Measurements from ENCODE around the gene KCNQ1.

Gene KCNQ1

DNA sequence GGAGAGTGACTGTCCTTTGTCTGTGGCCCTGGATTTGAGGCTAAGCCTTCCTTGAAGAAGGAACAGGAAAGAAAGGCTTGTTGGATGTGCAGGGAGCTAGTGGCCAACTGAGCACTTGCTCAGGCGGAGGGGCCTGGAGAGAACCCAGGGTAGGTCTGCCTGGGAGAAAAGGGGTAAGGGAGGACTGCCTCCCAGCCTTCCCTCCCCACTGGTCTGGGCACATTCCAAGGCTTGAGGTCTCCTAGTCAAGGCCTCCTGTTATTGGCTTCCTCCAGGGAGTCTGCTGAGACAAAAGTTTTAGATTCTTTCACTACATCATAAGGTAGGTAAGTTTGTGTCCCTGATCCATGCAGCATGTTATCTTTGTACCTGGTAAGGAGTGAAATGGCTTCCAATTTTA lies 239.8 kb downstream of the KCNQ1 start:
- Histone ChIP-seq H3K36me3 (ENCODE audit: low read depth) (no peaks in the 10 kb centered on the region), H3K4me1 (ENCODE audit: insufficient read depth, poor library complexity, severe bottlenecking) (no peaks in the 10 kb centered on the region), H3K4me3 (ENCODE audit: severe bottlenecking) (no peak overlapping the region), H3K9me3 (ENCODE audit: severe bottlenecking) (no peaks in the 10 kb centered on the region), H3K27me3 (ENCODE audit: insufficient read depth, poor library complexity, severe bottlenecking) (no peaks in the 10 kb centered on the region), H3K27ac (ENCODE audit: poor library complexity, severe bottlenecking) (no peak overlapping the region)
- TF ChIP-seq, protein P1, sequence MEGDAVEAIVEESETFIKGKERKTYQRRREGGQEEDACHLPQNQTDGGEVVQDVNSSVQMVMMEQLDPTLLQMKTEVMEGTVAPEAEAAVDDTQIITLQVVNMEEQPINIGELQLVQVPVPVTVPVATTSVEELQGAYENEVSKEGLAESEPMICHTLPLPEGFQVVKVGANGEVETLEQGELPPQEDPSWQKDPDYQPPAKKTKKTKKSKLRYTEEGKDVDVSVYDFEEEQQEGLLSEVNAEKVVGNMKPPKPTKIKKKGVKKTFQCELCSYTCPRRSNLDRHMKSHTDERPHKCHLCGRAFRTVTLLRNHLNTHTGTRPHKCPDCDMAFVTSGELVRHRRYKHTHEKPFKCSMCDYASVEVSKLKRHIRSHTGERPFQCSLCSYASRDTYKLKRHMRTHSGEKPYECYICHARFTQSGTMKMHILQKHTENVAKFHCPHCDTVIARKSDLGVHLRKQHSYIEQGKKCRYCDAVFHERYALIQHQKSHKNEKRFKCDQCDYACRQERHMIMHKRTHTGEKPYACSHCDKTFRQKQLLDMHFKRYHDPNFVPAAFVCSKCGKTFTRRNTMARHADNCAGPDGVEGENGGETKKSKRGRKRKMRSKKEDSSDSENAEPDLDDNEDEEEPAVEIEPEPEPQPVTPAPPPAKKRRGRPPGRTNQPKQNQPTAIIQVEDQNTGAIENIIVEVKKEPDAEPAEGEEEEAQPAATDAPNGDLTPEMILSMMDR (IDR thresholded peaks at IDR 0.05; ENCODE audit: poor library complexity, severe bottlenecking): no peak
- DNase-seq (ENCODE audit: low spot score) (peak; percentile 26), ATAC-seq (ENCODE audit: low read depth) (no peak)

DNA sequence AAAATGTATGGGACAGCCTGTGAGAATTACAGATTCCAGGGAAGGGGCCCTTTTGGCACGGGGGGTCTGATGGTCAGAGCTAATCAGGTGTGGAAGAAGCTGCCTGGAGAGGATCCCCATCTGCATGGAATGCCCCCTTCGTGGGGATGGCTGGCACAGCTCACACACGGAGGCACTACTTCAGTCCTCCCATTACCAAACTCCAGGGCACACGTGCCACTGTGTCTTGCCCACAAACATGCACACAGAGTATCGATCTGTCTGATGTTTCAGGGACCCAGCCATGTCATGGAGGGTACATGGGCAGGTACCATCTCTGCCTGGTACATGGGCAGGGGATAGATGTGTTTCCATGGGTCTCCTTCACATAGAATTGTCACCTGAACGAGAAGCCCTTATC lies 240.2 kb downstream of the KCNQ1 start:
- H3K9me3 ChIP-seq (ENCODE audit: severe bottlenecking): no peaks in the 10 kb centered on the region
- H3K4me1 ChIP-seq (ENCODE audit: insufficient read depth, poor library complexity, severe bottlenecking): no peaks in the 10 kb centered on the region
- H3K27me3 ChIP-seq (ENCODE audit: insufficient read depth, poor library complexity, severe bottlenecking): no peaks in the 10 kb centered on the region
- H3K4me3 ChIP-seq (ENCODE audit: severe bottlenecking): no peak overlapping the region
- no peaks in the 10 kb centered on the region for H3K36me3 ChIP-seq (ENCODE audit: low read depth)
- ATAC-seq (ENCODE audit: low read depth): no peak
- TF ChIP-seq, protein P1 (IDR thresholded peaks at IDR 0.05; ENCODE audit: poor library complexity, severe bottlenecking): no peak
- no peak overlapping the region for H3K27ac ChIP-seq (ENCODE audit: poor library complexity, severe bottlenecking)
- DNase-seq (ENCODE audit: low spot score): peak; percentile 16

DNA sequence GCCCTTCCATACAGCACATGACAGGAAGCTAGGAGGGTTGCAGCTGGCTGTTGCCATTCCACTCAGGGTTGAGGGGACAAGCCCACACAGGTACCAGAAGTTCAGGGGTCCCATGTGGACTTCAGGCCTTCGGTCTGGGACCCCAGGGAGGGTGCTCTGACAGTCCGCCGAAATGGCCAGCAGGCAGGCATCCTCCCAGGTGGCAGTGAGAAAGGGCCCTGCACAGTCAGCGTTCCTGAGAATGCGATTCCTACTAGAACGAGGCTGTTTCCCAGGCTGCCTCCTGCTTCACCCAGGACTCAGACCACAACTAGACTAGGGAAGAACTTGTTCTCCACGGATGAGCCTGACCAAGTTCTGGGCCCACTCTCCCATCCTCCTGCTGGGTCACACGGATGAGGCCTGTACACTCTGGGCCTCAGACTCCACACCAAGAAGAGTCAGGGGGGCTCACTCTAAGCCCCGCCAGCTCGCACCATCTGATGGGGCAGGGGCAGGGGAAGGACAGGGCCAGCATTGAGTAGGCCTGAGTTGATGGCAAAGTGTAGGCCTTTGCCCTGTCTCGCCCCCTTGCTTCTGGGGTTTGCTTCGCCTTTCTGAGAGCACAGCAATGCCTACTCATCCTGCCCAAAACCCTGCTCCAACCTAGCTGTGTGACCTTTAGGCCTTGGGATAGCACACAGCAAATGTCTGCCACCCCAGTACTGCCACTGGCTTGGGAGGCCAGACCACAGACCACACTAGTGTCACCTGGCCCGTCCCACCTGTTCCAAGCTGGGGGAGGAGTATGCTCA lies 241.0 kb downstream of the KCNQ1 start:
- TF ChIP-seq, protein P1 (IDR thresholded peaks at IDR 0.05; ENCODE audit: poor library complexity, severe bottlenecking): no peak
- DNase-seq (ENCODE audit: low spot score) (peak; percentile 34), ATAC-seq (ENCODE audit: low read depth) (no peak)
- Histone ChIP-seq H3K27me3 (ENCODE audit: insufficient read depth, poor library complexity, severe bottlenecking) (no peaks in the 10 kb centered on the region), H3K36me3 (ENCODE audit: low read depth) (no peaks in the 10 kb centered on the region), H3K27ac (ENCODE audit: poor library complexity, severe bottlenecking) (no peak overlapping the region), H3K4me3 (ENCODE audit: severe bottlenecking) (no peak overlapping the region), H3K9me3 (ENCODE audit: severe bottlenecking) (no peaks in the 10 kb centered on the region), H3K4me1 (ENCODE audit: insufficient read depth, poor library complexity, severe bottlenecking) (no peaks in the 10 kb centered on the region)

DNA sequence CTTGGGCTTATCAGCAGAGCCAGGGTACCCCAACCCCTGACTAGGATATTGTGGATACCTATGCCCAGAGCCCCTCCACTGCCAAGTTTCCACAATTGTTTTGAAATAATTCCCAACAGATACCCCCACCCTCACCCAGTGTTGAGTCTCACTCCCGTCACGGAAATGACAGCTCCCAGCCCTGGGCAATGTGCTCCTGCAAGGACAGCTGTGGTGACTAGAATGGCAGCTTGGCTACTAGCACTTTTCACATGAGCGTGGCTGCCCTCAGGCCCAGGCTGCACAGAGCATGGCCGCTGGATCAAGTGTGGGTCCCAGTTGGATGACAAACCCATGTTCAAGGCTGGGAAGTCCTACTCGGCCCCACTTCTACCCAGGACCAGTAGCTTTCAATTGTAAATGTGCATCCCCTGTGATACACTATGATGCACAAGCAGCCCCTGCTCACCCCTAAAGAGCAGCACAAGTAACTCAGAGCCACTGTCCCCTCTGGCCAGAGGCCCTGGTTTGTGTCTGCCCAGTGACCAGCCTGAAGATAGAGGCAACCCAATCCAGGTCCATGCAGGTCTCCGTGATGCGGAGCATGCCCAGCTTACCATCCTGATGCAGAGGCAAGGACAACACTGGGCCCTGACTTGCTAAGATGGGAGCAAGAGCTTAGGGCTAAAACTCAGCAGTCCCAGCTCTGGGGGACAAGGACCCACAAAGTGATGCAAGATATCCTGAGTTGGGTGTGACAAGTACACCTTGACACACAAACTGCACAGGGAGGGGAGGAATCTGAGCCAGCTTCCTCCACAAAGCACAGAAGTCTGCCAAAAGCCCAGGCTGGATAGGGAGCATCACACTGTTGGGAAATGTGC lies 241.8 kb downstream of the KCNQ1 start:
- TF ChIP-seq, protein P1 (IDR thresholded peaks at IDR 0.05; ENCODE audit: poor library complexity, severe bottlenecking): no peak
- no peaks in the 10 kb centered on the region for H3K27me3 ChIP-seq (ENCODE audit: insufficient read depth, poor library complexity, severe bottlenecking)
- ATAC-seq (ENCODE audit: low read depth) (no peak), DNase-seq (ENCODE audit: low spot score) (peak; percentile 22)
- H3K4me3 ChIP-seq (ENCODE audit: severe bottlenecking): no peak overlapping the region
- H3K4me1 ChIP-seq (ENCODE audit: insufficient read depth, poor library complexity, severe bottlenecking): no peaks in the 10 kb centered on the region
- H3K27ac ChIP-seq (ENCODE audit: poor library complexity, severe bottlenecking): no peak overlapping the region
- no peaks in the 10 kb centered on the region for H3K36me3 ChIP-seq (ENCODE audit: low read depth)
- H3K9me3 ChIP-seq (ENCODE audit: severe bottlenecking): no peaks in the 10 kb centered on the region
